Left lung (tissue), 10 donors: ENCODE data around the gene PIM3. TPM values are rescaled to one million over a fixed set of nuclear protein-coding genes. Genes with fewer than 3 reads are reported as not detected.

Experiments
- ATAC-seq: fragments of 200-7000 bp; cut with Tn5 transposase; one replicate; pipeline ENCODE4 v1.9.1; 2020; ENCODE audit warnings: moderate library complexity
- DNase-seq, 4 donors: peaks; one replicate each; pipeline ENCODE4 v3.0.0-alpha.2; 2013 to 2020
- H3K27ac ChIP-seq, 2 donors: fragments of 200-600 bp; sonication (generic) in 1 of 2; one replicate each; pipeline versions ENCODE4 v1.5.0 to v1.8.0; 2020 to 2021
- H3K27me3 ChIP-seq, 2 donors: fragments of 200-600 bp; sonication (generic) in 1 of 2; one replicate each; pipeline versions ENCODE4 v1.5.0 to v1.8.0; 2020 to 2021
- H3K36me3 ChIP-seq, 2 donors: fragments of 200-600 bp; sonication (generic) in 1 of 2; one replicate each; pipeline versions ENCODE4 v1.5.0 to v1.8.0; 2020 to 2021
- H3K4me1 ChIP-seq, 2 donors: fragments of 200-600 bp; one replicate each; pipeline ENCODE4 v1.8.0; 2021
- H3K4me3 ChIP-seq, 2 donors: fragments of 200-600 bp; sonication (generic) in 1 of 2; one replicate each; pipeline versions ENCODE4 v1.5.0 to v1.8.0; 2020 to 2021; ENCODE audit warnings: mild to moderate bottlenecking in 1 of 2
- H3K9me3 ChIP-seq, 2 donors: fragments of 200-600 bp; sonication (generic) in 1 of 2; one replicate each; pipeline versions ENCODE4 v1.5.0 to v1.8.0; 2020 to 2021
- intact Hi-C, 2 donors: fragments of 100-400 bp; cut with DNase I; formaldehyde crosslinking; loops; one replicate each; pipeline versions ENCODE4 v1.11.2 to v1.14.2; 2022
- polyA plus RNA-seq, 6 donors: library from polyadenylated mRNA; unstranded; fragments of 120-200 nt; gene quantifications; one replicate each; pipeline ENCODE4 v1.2.1, GENCODE V29; 2013; ENCODE audit not compliant: insufficient read length in 6 of 6
- total RNA-seq, 2 donors: library from RNA; stranded (reverse); fragmentation: NEBNext Ultra II Directional; extraction: Animal tissue kit (Norgen Biotek cat#: 25700); gene quantifications; one replicate each; pipeline ENCODE4 v1.2.1, GENCODE V29; 2021
- TF ChIP-seq, protein P1 (sequence below), 2 donors: fragments of 200-600 bp; sonication (generic) in 1 of 2; IDR thresholded peaks; one replicate each; pipeline versions ENCODE4 v1.5.0 to v1.8.0; 2021; ENCODE audit warnings: antibody characterized with exemption in 2 of 2
- donor health status: DM: no; HTN: yes; CAD: no.
- donor health status: DM: no; HTN: no; CAD: no.

Gene PIM3
- total and polyA plus RNA-seq, 8 donors: 21.3 to 129 (median 32.1) TPM

DNA sequence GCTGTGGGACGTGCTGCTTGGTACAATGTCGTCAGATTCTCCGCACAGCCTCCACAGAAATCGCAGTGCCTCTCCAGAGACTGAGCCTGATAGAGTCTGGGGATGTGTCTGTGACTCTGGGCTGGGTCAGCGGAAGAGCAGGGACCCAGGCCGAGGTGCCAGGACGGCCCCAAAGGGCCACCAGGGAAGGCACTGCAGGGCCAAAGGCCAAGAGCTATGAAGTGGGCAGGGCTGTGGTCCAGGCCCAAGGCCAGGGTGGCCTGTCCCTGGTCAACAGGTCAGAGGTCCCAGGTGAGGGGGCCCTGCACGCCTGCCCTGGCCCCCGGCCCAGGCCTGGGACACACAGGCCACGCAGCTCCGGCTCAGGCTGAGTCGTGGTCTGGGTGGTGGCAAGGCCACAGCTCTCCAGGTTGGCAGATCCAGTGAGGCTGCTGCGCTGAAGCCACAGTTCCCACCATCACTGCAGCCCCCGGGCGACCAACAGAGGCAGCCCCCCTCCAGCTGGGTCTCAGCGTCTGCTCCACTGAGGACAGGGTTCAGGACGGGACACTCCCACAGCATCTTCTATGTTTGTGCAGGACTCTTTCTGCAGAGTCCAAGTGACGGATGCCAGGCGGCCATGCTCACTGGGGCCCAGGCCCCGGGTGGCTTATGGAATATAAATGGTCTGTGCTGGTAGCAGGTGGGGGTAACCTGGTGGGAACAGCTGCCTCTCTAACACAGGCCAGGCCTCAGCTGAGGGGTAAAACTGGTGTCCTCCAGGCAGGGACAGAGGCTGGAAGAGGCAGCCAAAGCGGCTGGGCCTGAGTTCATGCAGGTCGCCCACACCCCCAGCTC is 4.8 kb upstream of the PIM3 start:
- TF ChIP-seq, protein P1, sequence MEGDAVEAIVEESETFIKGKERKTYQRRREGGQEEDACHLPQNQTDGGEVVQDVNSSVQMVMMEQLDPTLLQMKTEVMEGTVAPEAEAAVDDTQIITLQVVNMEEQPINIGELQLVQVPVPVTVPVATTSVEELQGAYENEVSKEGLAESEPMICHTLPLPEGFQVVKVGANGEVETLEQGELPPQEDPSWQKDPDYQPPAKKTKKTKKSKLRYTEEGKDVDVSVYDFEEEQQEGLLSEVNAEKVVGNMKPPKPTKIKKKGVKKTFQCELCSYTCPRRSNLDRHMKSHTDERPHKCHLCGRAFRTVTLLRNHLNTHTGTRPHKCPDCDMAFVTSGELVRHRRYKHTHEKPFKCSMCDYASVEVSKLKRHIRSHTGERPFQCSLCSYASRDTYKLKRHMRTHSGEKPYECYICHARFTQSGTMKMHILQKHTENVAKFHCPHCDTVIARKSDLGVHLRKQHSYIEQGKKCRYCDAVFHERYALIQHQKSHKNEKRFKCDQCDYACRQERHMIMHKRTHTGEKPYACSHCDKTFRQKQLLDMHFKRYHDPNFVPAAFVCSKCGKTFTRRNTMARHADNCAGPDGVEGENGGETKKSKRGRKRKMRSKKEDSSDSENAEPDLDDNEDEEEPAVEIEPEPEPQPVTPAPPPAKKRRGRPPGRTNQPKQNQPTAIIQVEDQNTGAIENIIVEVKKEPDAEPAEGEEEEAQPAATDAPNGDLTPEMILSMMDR (IDR thresholded peaks at IDR 0.05): no peak
- ATAC-seq (no peak), DNase-seq (peak in 2 of 4 donors; percentile 25 to 69)
- Histone ChIP-seq H3K4me3 (no peak overlapping the region), H3K36me3 (no peaks in the 10 kb centered on the region), H3K27ac (peak overlapping the region in 1 of 2 donors; percentile 15), H3K27me3 (no peaks in the 10 kb centered on the region), H3K9me3 (no peaks in the 10 kb centered on the region), H3K4me1 (peaks cover 37 to 79% of the 10 kb centered on the region in 2 donors)
- intact Hi-C loops: no loop called here

DNA sequence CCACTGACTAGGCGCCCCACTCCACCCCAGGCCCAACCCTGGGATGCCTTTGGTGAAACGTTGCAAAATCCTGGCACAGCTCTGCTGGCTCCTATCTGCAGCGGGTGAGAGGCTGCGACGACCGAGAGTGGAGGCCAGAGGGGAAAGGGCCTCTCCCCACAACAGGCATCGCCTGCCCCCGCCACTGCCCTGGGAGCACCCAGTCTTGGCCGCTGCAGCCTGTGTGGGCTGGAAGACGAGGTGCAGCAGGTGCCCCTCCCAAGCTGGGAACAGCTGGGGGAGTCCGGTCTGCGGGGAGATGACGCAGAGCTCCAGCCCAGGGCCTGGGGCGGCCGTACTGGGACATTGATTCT is 4.2 kb upstream of the PIM3 start:
- Histone ChIP-seq H3K27me3 (no peaks in the 10 kb centered on the region), H3K27ac (no peak overlapping the region), H3K4me1 (peaks cover 37 to 73% of the 10 kb centered on the region in 2 donors), H3K36me3 (peaks cover 0 to 2% of the 10 kb centered on the region in 2 donors), H3K9me3 (no peaks in the 10 kb centered on the region), H3K4me3 (no peak overlapping the region)
- ATAC-seq (no peak), DNase-seq (peak in 2 of 4 donors; percentile 44 to 75)
- intact Hi-C loops: no loop called here
- TF ChIP-seq, protein P1 (IDR thresholded peaks at IDR 0.05): no peak

DNA sequence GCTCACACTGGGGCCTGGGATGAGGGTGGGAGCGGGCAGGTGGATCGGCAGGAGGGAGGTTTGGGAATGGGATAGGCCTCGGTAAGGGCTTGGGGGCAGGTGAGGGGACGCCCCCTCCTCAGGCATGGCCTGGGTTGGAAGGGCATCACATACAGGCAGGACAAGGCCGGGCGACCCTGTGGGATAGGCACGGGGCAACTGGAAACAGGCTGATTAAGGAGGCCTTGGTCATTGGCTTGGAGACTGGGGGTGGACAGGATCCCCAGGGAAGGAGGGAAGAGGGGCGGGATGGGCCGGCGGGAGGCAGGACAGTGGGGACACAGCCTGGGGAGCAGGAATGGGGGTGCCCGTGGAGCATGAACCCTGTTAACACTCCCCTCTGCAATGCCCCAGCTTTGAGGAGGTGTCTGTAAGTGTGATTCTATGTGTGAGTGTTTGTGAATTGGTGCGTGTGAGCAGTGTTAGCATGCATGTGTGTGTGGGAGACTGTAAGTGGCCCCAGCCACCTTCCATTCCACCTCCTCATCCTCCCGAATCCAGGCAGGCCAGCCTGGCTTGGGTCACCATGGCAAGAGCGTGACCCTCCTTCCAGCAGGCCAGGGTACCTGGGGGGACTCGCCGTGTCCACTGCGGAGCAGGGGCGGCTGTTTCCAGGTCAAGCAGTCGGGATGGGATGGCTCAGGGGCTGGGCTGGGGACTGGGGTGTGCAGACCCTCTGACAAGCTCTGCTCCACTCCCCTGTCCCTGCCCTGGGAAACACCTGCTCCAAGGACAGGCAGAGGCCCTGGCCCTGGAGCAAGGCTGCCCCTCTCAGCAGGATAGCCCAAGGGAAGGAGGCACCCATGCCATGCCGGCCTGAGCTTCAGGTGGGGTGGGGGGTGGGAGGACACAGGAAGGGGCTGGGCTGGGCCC is 3.4 kb upstream of the PIM3 start:
- Histone ChIP-seq H3K27me3 (no peaks in the 10 kb centered on the region), H3K4me3 (no peak overlapping the region), H3K4me1 (peaks cover 31 to 65% of the 10 kb centered on the region in 2 donors), H3K27ac (no peak overlapping the region), H3K36me3 (peaks cover 0 to 9% of the 10 kb centered on the region in 2 donors), H3K9me3 (no peaks in the 10 kb centered on the region)
- TF ChIP-seq, protein P1 (IDR thresholded peaks at IDR 0.05): no peak
- ATAC-seq: no peak
- DNase-seq: peak in 2 of 4 donors; percentile 26 to 69
- intact Hi-C loops: no loop called here

DNA sequence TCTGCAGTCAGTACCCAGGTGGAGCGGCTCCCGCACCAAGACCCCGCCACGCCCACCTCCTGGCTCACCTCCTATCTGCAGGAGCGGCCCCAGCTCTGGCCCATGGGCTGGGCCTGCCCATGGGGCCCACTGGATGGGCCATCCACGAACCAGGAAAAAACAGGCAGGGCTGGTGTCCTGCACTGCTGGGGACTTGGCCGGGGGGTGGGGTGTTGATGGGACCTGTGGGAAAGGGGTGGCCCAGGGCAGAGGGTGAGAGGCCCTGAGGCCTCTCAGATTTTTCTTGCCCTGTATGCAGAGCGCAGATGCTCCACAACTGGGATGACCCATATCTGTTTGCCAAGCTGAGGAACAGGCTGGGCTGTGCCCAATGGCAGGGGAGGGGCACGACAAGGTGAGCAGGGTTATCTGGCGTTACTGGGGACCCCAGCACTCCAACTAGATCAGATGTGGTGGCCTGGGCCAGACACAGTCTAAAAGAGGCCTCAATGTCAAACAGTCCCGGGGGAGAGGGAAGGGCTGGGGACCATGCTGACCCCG is 2.7 kb upstream of the PIM3 start:
- DNase-seq (peak in 2 of 4 donors; percentile 29 to 63), ATAC-seq (no peak)
- Histone ChIP-seq H3K27ac (peak overlapping the region in 1 of 2 donors; percentile 97), H3K36me3 (peaks cover 0 to 15% of the 10 kb centered on the region in 2 donors), H3K4me1 (peaks cover 28 to 64% of the 10 kb centered on the region in 2 donors), H3K27me3 (no peaks in the 10 kb centered on the region), H3K9me3 (no peaks in the 10 kb centered on the region), H3K4me3 (no peak overlapping the region)
- intact Hi-C loops: no loop called here
- TF ChIP-seq, protein P1 (IDR thresholded peaks at IDR 0.05): no peak
